ENCODE results near the gene NFU1.

Gene NFU1

DNA sequence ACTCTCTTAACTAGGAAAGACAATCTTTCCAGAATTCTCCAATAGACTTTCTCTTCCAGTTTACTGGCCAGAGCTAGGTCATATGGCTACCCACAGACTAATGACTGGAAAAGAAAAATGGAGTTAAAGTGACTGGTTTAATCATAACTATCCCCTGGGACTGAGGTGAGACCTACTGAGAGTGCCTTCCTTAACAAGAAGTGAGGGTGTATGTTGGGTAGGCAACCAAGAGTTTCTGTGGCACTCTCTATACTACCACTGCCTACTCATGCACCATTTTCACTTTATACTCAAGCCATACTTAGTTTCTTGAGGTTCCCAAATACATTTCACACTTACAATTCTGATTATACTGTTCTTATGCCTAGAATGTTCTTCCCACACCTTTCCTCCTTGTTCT lies 43.3 kb downstream of the NFU1 start:
- H3K4me3 Mint-ChIP-seq = no peak overlapping the region
- H3K27ac Mint-ChIP-seq = peak overlapping the region in 1 of 2 donors; percentile 72
- ATAC-seq (replicated peaks) = no peak
- no peak for DNase-seq
- no peaks in the 10 kb centered on the region for H3K27me3 Mint-ChIP-seq
- no peaks in the 10 kb centered on the region for H3K9me3 Mint-ChIP-seq
- H3K36me3 Mint-ChIP-seq (ENCODE audit: insufficient read depth) = peaks cover 43% of the 10 kb centered on the region
- no peaks in the 10 kb centered on the region for H3K4me1 Mint-ChIP-seq (ENCODE audit: low read depth in 2 of 2)

DNA sequence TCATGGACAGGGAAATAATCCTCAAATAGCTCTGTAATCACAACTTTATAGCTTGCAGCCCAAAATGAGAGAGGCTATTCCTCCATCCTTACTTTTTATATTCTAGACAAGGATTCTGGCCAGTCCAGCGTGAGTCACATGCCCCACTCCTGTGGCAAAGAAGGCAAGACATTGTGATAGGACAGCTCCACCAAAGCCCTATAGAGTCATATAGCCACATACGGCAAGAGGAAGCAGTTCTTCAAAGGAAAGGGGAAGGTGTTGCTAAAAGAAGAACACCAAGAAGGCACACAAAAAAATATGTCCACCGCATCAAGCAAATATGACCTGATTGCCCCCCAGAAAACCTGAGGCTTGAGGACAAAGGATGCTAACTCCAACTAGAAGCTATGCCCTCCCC lies 46.8 kb downstream of the NFU1 start:
- H3K4me3 Mint-ChIP-seq = no peak overlapping the region
- no peaks in the 10 kb centered on the region for H3K27me3 Mint-ChIP-seq
- H3K36me3 Mint-ChIP-seq (ENCODE audit: insufficient read depth) = peaks cover 14% of the 10 kb centered on the region
- no peaks in the 10 kb centered on the region for H3K9me3 Mint-ChIP-seq
- peaks cover 6 to 18% of the 10 kb centered on the region in 2 donors for H3K4me1 Mint-ChIP-seq (ENCODE audit: low read depth in 2 of 2)
- no peak for DNase-seq
- ATAC-seq (replicated peaks) = no peak
- H3K27ac Mint-ChIP-seq = no peak overlapping the region

DNA sequence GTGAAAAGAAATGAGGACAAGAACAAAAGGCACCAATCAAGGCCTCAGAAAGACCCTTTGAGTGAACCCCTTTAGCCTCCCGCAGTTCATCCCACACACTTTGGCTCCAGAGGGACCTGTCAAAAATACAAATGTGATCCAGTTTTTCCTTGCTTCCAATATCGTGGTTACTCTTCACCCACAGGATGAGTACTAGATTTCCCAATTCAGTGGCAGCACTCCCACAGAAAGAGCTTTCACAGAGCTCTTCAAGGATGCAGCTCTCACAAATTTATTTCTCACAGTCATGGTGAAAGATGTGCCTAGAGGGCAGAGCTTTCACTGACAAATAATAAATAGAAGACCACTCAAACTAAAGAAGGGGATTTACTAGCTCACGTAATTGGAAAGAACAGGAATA lies 47.2 kb downstream of the NFU1 start:
- ATAC-seq (replicated peaks) (no peak), DNase-seq (no peak)
- H3K27ac Mint-ChIP-seq = no peak overlapping the region
- no peaks in the 10 kb centered on the region for H3K27me3 Mint-ChIP-seq
- H3K9me3 Mint-ChIP-seq = no peaks in the 10 kb centered on the region
- no peak overlapping the region for H3K4me3 Mint-ChIP-seq
- peaks cover 10% of the 10 kb centered on the region for H3K36me3 Mint-ChIP-seq (ENCODE audit: insufficient read depth)
- H3K4me1 Mint-ChIP-seq (ENCODE audit: low read depth in 2 of 2) = peaks cover 6 to 18% of the 10 kb centered on the region in 2 donors

DNA sequence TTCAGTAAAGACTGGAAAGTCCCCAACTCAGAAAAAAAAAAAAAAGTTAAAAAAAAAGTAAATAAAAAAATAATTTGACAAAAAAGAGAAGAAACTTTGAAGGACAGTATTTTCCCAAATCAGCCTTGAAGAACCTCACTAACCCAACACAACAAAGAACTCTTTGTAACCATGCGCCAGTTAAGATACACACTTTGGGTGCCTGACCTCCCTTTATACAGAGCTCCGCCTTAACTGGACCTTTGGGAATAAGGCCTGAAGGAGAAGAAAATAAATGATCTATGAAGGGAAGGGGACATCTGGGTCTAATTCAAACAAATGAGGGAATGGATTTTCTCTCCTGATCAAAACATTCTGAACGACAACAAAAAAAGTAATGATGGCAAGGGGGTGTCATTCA lies 48.0 kb downstream of the NFU1 start:
- Mint-ChIP-seq H3K27ac (no peak overlapping the region), H3K36me3 (ENCODE audit: insufficient read depth) (peaks cover 6% of the 10 kb centered on the region), H3K9me3 (no peaks in the 10 kb centered on the region), H3K4me3 (no peak overlapping the region), H3K27me3 (no peaks in the 10 kb centered on the region), H3K4me1 (ENCODE audit: low read depth in 2 of 2) (peaks cover 6 to 21% of the 10 kb centered on the region in 2 donors)
- ATAC-seq (replicated peaks) (no peak), DNase-seq (no peak)

DNA sequence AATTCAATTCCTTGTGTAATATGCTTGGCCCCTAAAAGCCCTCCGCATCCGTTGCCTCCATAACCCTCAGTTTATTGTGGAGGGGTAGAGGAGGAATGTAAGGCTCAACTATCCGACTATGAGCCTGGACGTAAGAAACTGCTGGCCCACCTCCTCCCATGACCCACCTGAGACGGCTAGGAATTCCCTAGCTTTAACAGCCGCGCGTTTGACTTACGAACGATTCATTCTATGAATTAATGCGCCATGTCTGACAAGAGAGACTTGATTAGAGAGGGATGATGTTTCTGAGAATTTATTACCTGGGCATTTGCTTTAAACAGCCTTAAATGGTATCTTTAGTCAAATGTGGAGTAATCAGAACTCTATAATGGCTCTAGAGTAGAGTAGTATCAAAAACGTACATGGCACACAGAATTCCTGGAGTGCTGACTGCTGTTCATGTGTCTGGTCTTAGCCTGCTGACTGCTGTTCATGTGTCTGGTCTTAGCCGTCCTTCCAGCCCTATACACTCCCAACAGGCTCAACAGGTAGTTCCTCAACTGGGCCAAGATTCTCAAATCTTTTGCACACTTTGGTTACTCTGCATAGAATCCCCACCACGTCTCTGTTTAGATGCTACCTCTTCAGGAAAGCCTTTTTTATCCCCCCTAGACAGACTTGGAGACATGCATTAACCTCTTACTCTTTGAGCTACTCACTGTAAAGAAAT lies 49.3 kb downstream of the NFU1 start:
- ATAC-seq (replicated peaks) = no peak
- no peaks in the 10 kb centered on the region for H3K27me3 Mint-ChIP-seq
- peak overlapping the region; percentile 93 to 97 for H3K27ac Mint-ChIP-seq
- peaks cover 13 to 27% of the 10 kb centered on the region in 2 donors for H3K4me1 Mint-ChIP-seq (ENCODE audit: low read depth in 2 of 2)
- H3K9me3 Mint-ChIP-seq = no peaks in the 10 kb centered on the region
- DNase-seq = no peak
- peaks cover 3% of the 10 kb centered on the region for H3K36me3 Mint-ChIP-seq (ENCODE audit: insufficient read depth)
- peak overlapping the region; percentile 88 to 91 for H3K4me3 Mint-ChIP-seq

DNA sequence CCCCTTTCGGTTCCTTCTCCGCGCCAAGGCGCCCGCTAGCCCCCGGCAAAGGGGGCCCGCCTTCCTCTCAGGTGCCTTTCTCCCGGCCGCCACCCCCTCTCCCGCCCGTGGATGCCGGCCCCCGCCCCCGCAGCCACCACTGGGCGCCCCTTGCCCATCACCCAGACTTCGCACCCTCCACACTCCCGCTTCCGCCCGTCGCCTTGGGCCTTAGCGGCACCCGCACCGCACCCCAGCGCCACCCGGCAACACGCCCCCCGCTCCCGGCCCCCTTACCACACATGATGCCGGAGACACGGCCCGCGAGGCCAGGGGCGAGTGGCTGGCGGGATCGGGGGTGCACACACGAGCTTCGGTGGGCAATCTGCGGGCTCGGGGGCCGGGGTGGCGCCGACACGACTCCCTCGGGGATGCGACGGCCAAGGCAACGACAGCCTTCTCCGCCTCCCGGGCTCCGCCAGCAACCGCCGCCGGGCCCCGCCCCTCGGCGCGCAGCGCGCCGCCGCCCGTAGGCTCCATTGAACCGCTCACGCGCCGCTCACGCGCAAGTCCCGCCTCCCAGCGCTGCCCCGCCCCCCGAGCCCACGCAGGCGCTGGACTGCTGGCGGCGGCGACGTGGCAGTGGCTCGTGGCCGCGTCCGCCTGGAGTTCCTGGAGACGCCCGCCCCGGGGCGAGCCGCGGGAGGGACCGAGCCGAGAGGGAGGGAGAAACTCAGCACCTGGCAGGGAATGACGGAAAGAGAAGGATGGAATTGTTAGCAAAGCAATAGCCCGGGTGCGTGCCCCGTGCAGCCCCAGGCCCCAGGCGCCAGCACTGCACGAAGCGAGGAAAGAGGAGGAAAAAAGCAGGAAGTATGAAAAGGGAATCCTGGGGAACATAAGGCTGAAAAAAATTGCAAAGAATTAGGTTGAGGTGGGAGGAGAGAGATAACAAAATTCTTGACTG lies 50.2 kb downstream of the NFU1 start, which contains the start of gene GFPT1:
Gene GFPT1, minus strand, starts transcription at position 439 of the 946 bp plus-strand sequence. Its CDS starts 156 bp downstream, at position 283.
- Mint-ChIP-seq H3K4me1 (ENCODE audit: low read depth in 2 of 2) (peaks cover 19 to 35% of the 10 kb centered on the region in 2 donors), H3K9me3 (no peaks in the 10 kb centered on the region), H3K36me3 (ENCODE audit: insufficient read depth) (peaks cover 3% of the 10 kb centered on the region), H3K27me3 (no peaks in the 10 kb centered on the region), H3K27ac (peak within 1 kb of the TSS; percentile 93 to 97), H3K4me3 (peak within 1 kb of the TSS; percentile 88 to 91)
- DNase-seq = peak; percentile 91 to 93 (median 91)
- ATAC-seq (replicated peaks) = peak; percentile 94

DNA sequence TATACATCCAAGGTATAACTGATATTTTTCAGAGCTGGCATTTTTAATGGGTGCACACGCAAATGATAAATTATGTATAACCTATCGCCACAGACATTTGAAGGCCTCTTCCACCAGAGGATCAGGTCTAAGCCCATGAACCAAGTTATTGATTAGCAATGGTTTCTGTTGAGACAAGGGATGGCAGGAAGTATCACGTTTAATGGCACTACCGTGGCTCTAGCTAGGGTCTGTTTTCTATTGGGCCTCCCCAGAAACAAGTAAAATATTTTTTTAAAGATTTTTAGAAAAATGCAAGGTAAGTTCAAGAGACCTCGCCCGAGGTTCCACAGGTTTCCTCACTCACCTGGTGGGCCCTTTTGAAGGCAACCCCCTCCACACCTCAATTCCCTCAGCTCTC lies 50.9 kb downstream of the NFU1 start:
- H3K9me3 Mint-ChIP-seq = no peaks in the 10 kb centered on the region
- peak overlapping the region; percentile 88 to 91 for H3K4me3 Mint-ChIP-seq
- peaks cover 6% of the 10 kb centered on the region for H3K36me3 Mint-ChIP-seq (ENCODE audit: insufficient read depth)
- H3K27me3 Mint-ChIP-seq = no peaks in the 10 kb centered on the region
- ATAC-seq (replicated peaks) (no peak), DNase-seq (no peak)
- H3K27ac Mint-ChIP-seq = peak overlapping the region; percentile 93 to 97
- peaks cover 21 to 37% of the 10 kb centered on the region in 2 donors for H3K4me1 Mint-ChIP-seq (ENCODE audit: low read depth in 2 of 2)

DNA sequence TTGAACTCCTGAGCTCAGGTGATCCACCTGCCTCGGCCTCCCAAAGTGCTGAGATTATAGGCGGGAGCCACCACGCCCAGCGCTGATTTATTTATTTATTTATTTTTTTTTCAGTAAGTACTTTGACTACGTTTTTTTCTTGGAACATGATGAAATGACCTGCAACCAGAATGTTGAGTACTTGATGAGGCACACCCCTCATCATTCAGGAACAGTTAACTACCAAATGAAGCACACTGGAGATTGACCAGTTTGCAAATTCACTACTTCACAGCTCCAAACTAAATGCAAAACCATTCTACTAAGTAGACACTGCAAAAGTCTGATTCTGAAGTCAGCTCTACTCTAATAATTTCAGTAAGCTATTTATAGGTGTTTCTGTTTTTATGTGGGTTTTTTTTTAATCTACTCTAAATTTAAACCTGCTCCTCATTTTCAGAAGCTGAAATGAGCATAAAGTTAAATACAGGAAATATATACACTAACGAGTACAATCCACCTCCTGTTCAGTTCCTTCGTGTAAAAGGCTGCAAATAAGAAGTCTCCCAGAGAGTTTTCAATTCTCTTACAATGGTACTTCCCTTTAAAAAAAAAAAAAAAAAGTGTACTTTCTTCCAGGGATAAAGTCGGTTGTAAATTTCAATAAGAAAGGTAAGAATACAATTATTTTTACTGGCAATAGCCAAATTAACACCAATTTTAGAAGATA lies 51.6 kb downstream of the NFU1 start:
- DNase-seq (no peak), ATAC-seq (replicated peaks) (no peak)
- Mint-ChIP-seq H3K4me3 (peak overlapping the region; percentile 88 to 91), H3K36me3 (ENCODE audit: insufficient read depth) (peaks cover 6% of the 10 kb centered on the region), H3K4me1 (ENCODE audit: low read depth in 2 of 2) (peaks cover 23 to 42% of the 10 kb centered on the region in 2 donors), H3K9me3 (no peaks in the 10 kb centered on the region), H3K27me3 (no peaks in the 10 kb centered on the region), H3K27ac (peak overlapping the region in 1 of 2 donors; percentile 97)

DNA sequence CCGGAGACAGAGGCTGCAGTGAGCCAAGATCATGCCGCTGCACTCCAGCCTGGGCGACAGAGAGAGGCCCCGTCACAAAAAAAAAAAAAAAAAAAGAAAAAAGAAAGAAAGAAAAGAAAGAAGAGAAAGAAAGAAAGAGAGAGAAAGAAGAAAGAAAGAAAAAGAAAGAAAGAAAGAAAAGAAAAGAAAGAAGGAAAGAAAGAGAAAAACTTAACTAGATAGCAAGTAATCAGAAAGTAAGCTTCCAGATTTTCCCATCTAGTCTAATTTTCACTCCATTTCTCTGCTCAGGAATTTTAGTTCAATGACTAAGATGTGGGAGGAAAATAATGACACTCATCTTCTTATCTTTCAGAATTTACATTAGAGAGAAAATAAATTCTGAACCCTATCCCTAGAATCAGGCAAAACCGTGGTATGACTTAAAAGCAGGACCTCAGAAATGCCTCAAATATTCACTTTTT lies 52.6 kb downstream of the NFU1 start:
- H3K27me3 Mint-ChIP-seq = no peaks in the 10 kb centered on the region
- H3K9me3 Mint-ChIP-seq = no peaks in the 10 kb centered on the region
- ATAC-seq (replicated peaks) = no peak
- DNase-seq = no peak
- H3K4me1 Mint-ChIP-seq (ENCODE audit: low read depth in 2 of 2) = peaks cover 23 to 45% of the 10 kb centered on the region in 2 donors
- peaks cover 6% of the 10 kb centered on the region for H3K36me3 Mint-ChIP-seq (ENCODE audit: insufficient read depth)
- peak overlapping the region in 1 of 2 donors; percentile 32 for H3K27ac Mint-ChIP-seq
- peak overlapping the region; percentile 24 to 40 for H3K4me3 Mint-ChIP-seq

DNA sequence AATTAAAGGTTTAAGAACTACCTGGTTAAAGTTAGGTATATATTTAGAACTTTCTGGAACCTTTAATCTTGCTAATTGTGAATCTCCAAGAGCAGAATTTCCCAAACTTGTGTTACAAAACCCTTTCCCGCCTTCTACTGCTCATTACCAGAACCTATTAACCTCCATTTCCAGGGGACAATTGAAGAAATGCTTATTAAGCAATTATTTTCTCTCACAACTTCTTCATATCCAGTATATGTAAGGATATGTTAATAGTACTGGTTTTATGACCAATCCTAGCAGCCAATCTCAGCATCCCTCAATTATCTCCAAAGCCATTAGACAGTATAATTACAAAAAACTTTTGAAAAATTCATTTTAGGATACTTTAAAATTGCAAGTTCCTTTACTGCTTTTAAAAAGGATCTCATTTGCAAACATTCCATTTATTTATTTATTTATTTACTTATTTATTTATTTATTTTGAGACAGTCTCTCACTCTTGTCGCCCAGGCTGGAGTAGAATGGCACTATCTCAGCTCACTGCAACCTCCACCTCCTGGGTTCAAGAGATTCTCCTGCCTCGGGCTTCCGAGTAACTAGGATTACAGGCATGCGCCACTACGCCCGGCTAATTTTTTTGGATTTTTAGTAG lies 53.9 kb downstream of the NFU1 start:
- H3K27me3 Mint-ChIP-seq = no peaks in the 10 kb centered on the region
- no peak overlapping the region for H3K27ac Mint-ChIP-seq
- ATAC-seq (replicated peaks) (no peak), DNase-seq (no peak)
- peaks cover 25 to 47% of the 10 kb centered on the region in 2 donors for H3K4me1 Mint-ChIP-seq (ENCODE audit: low read depth in 2 of 2)
- H3K4me3 Mint-ChIP-seq = no peak overlapping the region
- H3K9me3 Mint-ChIP-seq = no peaks in the 10 kb centered on the region
- H3K36me3 Mint-ChIP-seq (ENCODE audit: insufficient read depth) = peaks cover 6% of the 10 kb centered on the region

DNA sequence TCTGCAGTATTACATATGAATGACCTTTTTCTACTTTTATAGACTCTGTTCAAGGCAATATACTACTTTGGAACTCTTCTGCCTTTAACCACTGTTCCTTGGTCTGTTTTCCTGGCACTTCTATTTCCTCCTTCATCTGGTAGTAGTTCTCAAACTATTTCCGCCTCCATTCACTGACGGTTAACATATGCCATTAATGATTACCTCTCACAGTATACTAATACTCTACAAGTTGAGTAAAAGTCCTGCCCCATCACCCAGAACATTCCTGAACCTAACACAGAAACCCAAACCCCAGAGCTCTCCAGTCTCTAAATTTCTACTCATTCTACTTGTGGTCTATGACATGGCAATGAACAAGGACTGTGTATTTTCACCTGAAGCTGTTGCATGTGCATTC lies 54.7 kb downstream of the NFU1 start:
- Mint-ChIP-seq H3K27me3 (no peaks in the 10 kb centered on the region), H3K9me3 (no peaks in the 10 kb centered on the region), H3K27ac (peak overlapping the region in 1 of 2 donors; percentile 0), H3K4me1 (ENCODE audit: low read depth in 2 of 2) (peaks cover 20 to 44% of the 10 kb centered on the region in 2 donors), H3K36me3 (ENCODE audit: insufficient read depth) (peaks cover 6% of the 10 kb centered on the region), H3K4me3 (no peak overlapping the region)
- no peak for DNase-seq
- no peak for ATAC-seq (replicated peaks)

DNA sequence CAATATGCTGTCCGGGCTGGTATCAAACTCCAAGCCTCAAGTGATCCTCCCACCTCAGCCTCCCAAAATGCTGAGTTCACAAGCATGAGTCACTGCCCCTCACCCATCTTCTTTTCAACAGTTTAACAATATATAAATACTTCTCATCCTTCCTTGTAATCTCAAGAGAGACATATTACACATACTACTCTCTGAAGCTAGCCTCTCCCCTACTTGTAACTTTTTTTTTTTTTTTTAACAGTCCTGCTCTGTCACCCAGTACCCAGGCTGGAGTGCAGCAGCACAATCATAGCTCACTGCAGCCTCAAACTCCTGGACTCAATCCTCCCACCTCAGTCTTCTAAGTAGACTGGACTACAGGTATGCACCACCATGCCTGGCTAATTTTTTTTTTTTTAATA lies 55.9 kb downstream of the NFU1 start:
- H3K27me3 Mint-ChIP-seq = no peaks in the 10 kb centered on the region
- DNase-seq = no peak
- H3K27ac Mint-ChIP-seq = peak overlapping the region; percentile 24 to 47
- H3K4me1 Mint-ChIP-seq (ENCODE audit: low read depth in 2 of 2) = peaks cover 20 to 40% of the 10 kb centered on the region in 2 donors
- no peak overlapping the region for H3K4me3 Mint-ChIP-seq
- no peak for ATAC-seq (replicated peaks)
- H3K36me3 Mint-ChIP-seq (ENCODE audit: insufficient read depth) = peaks cover 6% of the 10 kb centered on the region
- no peaks in the 10 kb centered on the region for H3K9me3 Mint-ChIP-seq

Measured in effector memory CD8-positive, alpha-beta T cell (primary cell).